Measurements from ENCODE around the gene IGFBP5. TPM values are rescaled to one million over a fixed set of nuclear protein-coding genes. Genes with fewer than 3 reads are reported as not detected.

IGFBP5 gene
- total and polyA plus RNA-seq, 9 of the 15 experiments (the other 6 are each of a cell fraction or from before 2014, with no cell fraction given) = 0.01 to 1.9 (median 0.03) TPM; not detected in 6

DNA sequence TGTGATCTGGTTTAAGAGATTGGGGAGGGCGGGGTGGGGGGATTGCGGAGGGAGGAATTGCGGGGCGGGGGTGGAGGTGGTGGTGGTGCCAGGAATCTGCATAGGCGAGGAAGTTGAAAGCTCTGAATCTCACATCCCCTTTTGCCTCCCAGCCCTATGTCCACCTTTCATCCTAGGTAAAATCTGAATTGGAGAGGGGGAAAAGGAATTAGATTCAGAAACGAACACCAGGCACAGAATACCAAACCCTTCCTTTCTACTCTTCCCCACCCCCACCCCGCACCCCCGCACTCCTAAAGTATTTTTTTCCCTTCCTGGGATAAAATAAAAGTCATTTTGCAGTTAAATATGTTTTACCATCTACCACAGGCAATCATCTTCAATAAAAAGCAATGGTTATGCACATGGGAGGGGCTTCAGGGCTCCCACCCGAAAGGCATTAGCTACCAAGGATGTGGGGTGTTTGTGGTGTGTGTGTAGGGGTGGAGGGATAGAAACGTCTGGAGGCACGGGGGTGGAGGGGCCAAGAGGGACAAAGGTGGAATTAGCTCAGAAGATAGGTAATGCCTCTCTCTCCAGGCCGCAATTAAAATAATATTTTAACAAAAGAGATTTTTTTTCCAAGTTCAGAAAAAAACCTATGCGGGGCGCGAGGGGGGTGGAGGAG lies 1.8 kb downstream of the IGFBP5 start:
- TF ChIP-seq, protein P1, sequence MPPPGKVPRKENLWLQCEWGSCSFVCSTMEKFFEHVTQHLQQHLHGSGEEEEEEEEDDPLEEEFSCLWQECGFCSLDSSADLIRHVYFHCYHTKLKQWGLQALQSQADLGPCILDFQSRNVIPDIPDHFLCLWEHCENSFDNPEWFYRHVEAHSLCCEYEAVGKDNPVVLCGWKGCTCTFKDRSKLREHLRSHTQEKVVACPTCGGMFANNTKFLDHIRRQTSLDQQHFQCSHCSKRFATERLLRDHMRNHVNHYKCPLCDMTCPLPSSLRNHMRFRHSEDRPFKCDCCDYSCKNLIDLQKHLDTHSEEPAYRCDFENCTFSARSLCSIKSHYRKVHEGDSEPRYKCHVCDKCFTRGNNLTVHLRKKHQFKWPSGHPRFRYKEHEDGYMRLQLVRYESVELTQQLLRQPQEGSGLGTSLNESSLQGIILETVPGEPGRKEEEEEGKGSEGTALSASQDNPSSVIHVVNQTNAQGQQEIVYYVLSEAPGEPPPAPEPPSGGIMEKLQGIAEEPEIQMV (tag; conservative IDR thresholded peaks at IDR 0.05; ENCODE audit: low read depth) = no peak
- TF ChIP-seq EP300 (IDR thresholded peaks at IDR 0.05; ENCODE audit: low read length) (no peak), MTA3 (IDR thresholded peaks at IDR 0.05; ENCODE audit: borderline replicate concordance) (no peak), ZNF124 (CRISPR knock-in tag; IDR thresholded peaks at IDR 0.05) (no peak), CBFA2T3 (IDR thresholded peaks at IDR 0.05) (no peak), NR2C2 (CRISPR knock-in tag; IDR thresholded peaks at IDR 0.05) (no peak), NR2C2 (tag; IDR thresholded peaks at IDR 0.05) (no peak)
- TF ChIP-seq, protein P2, sequence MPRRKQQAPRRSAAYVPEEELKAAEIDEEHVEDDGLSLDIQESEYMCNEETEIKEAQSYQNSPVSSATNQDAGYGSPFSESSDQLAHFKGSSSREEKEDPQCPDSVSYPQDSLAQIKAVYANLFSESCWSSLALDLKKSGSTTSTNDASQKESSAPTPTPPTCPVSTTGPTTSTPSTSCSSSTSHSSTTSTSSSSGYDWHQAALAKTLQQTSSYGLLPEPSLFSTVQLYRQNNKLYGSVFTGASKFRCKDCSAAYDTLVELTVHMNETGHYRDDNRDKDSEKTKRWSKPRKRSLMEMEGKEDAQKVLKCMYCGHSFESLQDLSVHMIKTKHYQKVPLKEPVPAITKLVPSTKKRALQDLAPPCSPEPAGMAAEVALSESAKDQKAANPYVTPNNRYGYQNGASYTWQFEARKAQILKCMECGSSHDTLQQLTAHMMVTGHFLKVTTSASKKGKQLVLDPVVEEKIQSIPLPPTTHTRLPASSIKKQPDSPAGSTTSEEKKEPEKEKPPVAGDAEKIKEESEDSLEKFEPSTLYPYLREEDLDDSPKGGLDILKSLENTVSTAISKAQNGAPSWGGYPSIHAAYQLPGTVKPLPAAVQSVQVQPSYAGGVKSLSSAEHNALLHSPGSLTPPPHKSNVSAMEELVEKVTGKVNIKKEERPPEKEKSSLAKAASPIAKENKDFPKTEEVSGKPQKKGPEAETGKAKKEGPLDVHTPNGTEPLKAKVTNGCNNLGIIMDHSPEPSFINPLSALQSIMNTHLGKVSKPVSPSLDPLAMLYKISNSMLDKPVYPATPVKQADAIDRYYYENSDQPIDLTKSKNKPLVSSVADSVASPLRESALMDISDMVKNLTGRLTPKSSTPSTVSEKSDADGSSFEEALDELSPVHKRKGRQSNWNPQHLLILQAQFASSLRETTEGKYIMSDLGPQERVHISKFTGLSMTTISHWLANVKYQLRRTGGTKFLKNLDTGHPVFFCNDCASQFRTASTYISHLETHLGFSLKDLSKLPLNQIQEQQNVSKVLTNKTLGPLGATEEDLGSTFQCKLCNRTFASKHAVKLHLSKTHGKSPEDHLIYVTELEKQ (CRISPR knock-in tag; IDR thresholded peaks at IDR 0.05) = no peak
- Histone ChIP-seq H4K20me1 (replicated peaks; ENCODE audit: control insufficient read depth, insufficient read depth, low read length) (no peaks in the 10 kb centered on the region), H3K27me3 (ENCODE audit: control insufficient read depth in 2 of 2, insufficient read depth in 2 of 2, low read length in 2 of 2) (no peaks in the 10 kb centered on the region; a peak in 1 of 5 replicates), H3K4me3 (no peak overlapping the region), H3K4me2 (ENCODE audit: insufficient read depth, low read length) (no peak overlapping the region), H3K9me3 (replicated peaks; ENCODE audit: control insufficient read depth, insufficient read depth, low read depth, low read length) (no peaks in the 10 kb centered on the region), H2AFZ (ENCODE audit: low read depth, low read length) (no peak overlapping the region), H3K36me3 (ENCODE audit: control insufficient read depth, insufficient read depth, low read length) (no peaks in the 10 kb centered on the region), H3K79me2 (ENCODE audit: control insufficient read depth, insufficient read depth, low read length) (no peaks in the 10 kb centered on the region), H3K27ac (ENCODE audit: extremely low read depth, low read depth, low read length) (no peak overlapping the region), H3K9me1 (ENCODE audit: control insufficient read depth, insufficient read depth, low read length) (no peaks in the 10 kb centered on the region), H3K4me1 (replicated peaks in 1 of 2; ENCODE audit: control insufficient read depth in 2 of 2, insufficient read depth in 2 of 2, low read length in 2 of 2) (peaks cover 8 to 19% of the 10 kb centered on the region in 2 experiments), H3K9ac (ENCODE audit: insufficient read depth in 1 of 2, low read depth in 2 of 2, low read length in 2 of 2) (no peak overlapping the region)
- FAIRE-seq (no peak), ATAC-seq (no peak), DNase-seq (ENCODE audit: extremely low read depth in 1 of 4, low spot score in 3 of 4) (no peak)
- in situ Hi-C loops (cut with MboI) = loop anchor here (10.0 to 25.0 kb wide), 2 partner anchors 291 to 1019 kb away; no protein-coding TSS in a partner anchor
- 17% methylated on average over 1 of the region's 15 CpGs for WGBS (ENCODE audit: insufficient coverage, low coverage, missing lambda C conversion rate)
- no TSS peak for BruUV-seq (replicated peaks)
- ChIA-PET CTCF (ENCODE audit: low intra/inter-chr PET ratio) (interaction anchor here (0.6 kb wide), 1 partner anchor 224 kb away, joined by 3 read pairs; no protein-coding TSS in a partner anchor), POLR2A (no interaction called here)
- intact Hi-C loops (cut with micrococcal nuclease) = no loop called here

All from K562 (cell line).